NB4 (cell line): ENCODE results near the gene ZNF397.

Source experiments
- MYC ChIP-seq: IDR thresholded peaks from 2 replicates; pipeline ENCODE4 v1.6.1; 2011; ENCODE audit warnings: low read depth, low read length
- TF ChIP-seq, protein P1 (sequence below): IDR thresholded peaks from one replicate; pipeline ENCODE4 v1.5.1; 2012; ENCODE audit warnings: low read depth, low read length

DNA sequence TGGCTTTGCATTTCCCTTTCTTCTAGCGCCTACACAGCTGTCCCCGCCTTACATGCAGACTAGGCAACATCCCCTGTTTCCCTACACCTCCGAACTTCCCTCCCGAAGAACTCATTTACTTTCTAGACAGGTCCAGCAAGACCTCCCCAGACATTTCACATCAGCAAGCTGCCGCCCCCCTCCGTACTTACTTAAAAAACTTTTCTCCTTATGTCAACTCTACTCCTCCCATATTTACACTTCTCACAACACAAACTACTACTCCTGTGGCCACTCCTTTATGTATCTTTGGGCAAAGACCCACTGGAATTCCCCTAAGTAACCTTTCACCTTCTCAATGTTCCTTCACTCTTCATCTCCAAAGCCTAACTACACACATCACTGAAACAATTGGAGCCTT lies 20.4 kb upstream of the ZNF397 start:
- TF ChIP-seq, protein P1, sequence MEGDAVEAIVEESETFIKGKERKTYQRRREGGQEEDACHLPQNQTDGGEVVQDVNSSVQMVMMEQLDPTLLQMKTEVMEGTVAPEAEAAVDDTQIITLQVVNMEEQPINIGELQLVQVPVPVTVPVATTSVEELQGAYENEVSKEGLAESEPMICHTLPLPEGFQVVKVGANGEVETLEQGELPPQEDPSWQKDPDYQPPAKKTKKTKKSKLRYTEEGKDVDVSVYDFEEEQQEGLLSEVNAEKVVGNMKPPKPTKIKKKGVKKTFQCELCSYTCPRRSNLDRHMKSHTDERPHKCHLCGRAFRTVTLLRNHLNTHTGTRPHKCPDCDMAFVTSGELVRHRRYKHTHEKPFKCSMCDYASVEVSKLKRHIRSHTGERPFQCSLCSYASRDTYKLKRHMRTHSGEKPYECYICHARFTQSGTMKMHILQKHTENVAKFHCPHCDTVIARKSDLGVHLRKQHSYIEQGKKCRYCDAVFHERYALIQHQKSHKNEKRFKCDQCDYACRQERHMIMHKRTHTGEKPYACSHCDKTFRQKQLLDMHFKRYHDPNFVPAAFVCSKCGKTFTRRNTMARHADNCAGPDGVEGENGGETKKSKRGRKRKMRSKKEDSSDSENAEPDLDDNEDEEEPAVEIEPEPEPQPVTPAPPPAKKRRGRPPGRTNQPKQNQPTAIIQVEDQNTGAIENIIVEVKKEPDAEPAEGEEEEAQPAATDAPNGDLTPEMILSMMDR, result no peak
- no peak for TF ChIP-seq MYC
